SJCRH30 (cell line): ENCODE results near the gene NAAA. TPM values are rescaled to one million over a fixed set of nuclear protein-coding genes. Genes with fewer than 3 reads are reported as not detected.
"Not testable (repeated sequence)": the region's sequence is repeated elsewhere in the genome, so short reads cannot be mapped to it uniquely, and the experiment has no call there.

ENCODE experiments used
- DNase-seq, 2 experiments: peaks; one replicate each; pipeline ENCODE4 v3.0.0-alpha.2; 2015 to 2020
- H3K27ac ChIP-seq: fragments of 250-450 bp; sonication (Bioruptor Pico); 2 replicates; pipeline ENCODE4 v1.5.1; 2020; ENCODE audit warnings: mild to moderate bottlenecking, moderate library complexity
- H3K27me3 ChIP-seq: fragments of 250-450 bp; sonication (Bioruptor Pico); 2 replicates; pipeline ENCODE4 v1.5.1; 2020; ENCODE audit warnings: mild to moderate bottlenecking, moderate library complexity
- H3K36me3 ChIP-seq: fragments of 250-450 bp; sonication (Bioruptor Pico); 2 replicates; pipeline ENCODE4 v1.5.1; 2020; ENCODE audit warnings: mild to moderate bottlenecking, moderate library complexity
- H3K4me1 ChIP-seq: fragments of 250-450 bp; sonication (Bioruptor Pico); 2 replicates; pipeline ENCODE4 v1.5.1; 2020; ENCODE audit warnings: mild to moderate bottlenecking, moderate library complexity
- H3K4me3 ChIP-seq: fragments of 250-450 bp; sonication (Bioruptor Pico); 2 replicates; pipeline ENCODE4 v1.5.1; 2020; ENCODE audit warnings: mild to moderate bottlenecking, moderate library complexity
- H3K9me3 ChIP-seq: fragments of 250-450 bp; sonication (Bioruptor Pico); replicated peaks from 2 replicates; pipeline ENCODE4 v1.5.1; 2020; ENCODE audit warnings: mild to moderate bottlenecking, moderate library complexity
- total RNA-seq: library from RNA; depleted of rRNA; stranded (reverse); fragments of >200 nt; shearing (Covaris generic); gene quantifications from 2 replicates; pipeline ENCODE4 v1.2.3, GENCODE V29; 2014; rRNA removed

The NAAA gene
- 11.3 and 11.8 TPM in 2 replicates for total RNA-seq

DNA sequence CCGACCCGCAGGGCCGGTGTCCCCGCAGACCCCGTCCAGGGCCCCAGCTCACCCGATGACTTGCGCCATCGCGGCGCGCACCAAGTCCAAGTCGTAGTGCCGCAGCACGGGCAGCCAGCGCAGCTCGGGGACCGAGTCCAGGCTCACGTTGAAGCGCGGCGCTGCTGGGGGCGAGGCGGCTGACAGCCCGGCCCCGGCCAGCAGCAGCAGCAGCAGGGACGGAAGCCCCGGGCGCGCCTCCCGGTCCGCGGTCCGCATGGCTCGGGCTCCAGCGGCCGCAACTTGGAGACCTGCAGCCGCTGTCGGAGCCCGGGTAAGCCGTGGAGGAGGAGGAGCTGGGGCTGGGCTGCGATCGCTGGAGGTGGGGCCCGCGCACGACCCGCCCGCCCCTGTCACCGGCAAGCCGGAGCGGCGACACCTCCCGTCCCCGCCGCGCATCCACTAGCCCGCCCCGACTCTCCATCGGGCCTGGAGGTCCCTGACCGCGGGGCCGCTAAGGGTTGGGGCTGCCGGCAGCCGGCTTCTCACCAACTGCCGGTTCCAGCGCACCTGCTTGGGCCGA, at the start of gene NAAA:
Gene NAAA, minus strand, starts transcription at position 322 of the 562 bp plus-strand sequence. Its CDS starts 64 bp downstream, at position 258.
- H3K4me1 ChIP-seq: peaks cover 7% of the 10 kb centered on the region; the same call in 1 of the 2 replicates
- peak; percentile 79 to 81 for DNase-seq
- H3K27me3 ChIP-seq: no peaks in the 10 kb centered on the region
- H3K4me3 ChIP-seq: peak within 1 kb of the TSS; percentile 66
- H3K9me3 ChIP-seq: no peaks in the 10 kb centered on the region
- H3K27ac ChIP-seq: peak within 1 kb of the TSS; percentile 58
- H3K36me3 ChIP-seq: peaks cover 10% of the 10 kb centered on the region

DNA sequence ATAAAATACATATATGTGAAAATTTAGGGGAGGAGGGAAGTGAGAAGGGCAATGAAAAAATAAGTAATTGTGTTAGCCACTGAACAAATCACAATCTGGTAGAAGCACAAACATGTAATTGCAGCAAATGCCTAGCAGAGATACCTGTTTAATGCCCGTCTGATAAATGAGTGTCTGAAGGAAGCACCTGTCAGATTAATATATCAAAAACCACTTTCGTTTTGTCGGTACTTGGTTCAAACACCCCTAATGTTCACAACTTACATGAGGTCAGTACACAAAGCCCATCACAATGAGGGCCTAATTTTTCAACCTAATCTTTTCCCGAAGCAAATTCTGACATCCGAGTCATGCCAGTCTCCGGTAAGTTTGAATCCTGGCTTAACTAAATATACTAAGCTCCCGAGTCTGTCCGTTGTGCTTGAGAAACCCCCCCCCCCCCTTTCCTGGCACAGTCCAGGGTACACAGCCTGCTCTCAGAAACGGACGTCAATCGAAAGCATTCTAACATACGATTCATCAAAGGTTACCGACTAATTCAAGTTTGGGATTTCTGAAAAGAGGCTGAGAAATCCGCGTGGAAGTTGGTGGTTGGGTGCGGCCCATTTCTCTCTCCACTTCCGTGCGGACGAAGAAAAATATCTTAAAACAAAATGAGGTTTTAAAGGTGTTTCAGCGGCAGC, 49.2 kb upstream of the NAAA start:
- Histone ChIP-seq H3K4me3 (peak overlapping the region; percentile 71), H3K27ac (peak overlapping the region; percentile 54), H3K4me1 (0 out of 2 replicates have a peak, but pooled peaks cover 2% of the 10 kb centered on the region), H3K9me3 (no peaks in the 10 kb centered on the region), H3K36me3 (peaks cover 6% of the 10 kb centered on the region), H3K27me3 (no peaks in the 10 kb centered on the region)
- no peak for DNase-seq

DNA sequence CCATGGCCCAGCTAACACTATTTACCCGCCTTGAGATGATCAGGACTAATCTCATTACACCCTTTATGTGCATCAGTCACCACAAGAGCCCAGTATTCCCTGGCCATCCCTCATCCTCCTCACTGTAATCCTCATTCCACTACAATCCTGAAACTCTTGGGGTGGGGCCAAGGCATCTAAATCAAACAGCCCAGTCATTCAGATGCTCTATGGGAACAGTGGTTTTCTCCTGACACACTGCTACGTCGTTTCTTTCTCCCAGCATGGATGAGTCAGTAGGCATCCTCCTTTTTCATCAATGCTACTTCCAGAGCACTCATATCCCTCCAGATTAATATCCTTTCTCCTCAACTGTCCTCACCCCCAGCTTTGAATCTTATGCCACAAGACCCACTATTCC, 44.3 kb upstream of the NAAA start:
- no peak for DNase-seq
- no peak overlapping the region for H3K27ac ChIP-seq
- H3K36me3 ChIP-seq: peaks cover 37% of the 10 kb centered on the region
- no peak overlapping the region for H3K4me3 ChIP-seq
- H3K27me3 ChIP-seq: no peaks in the 10 kb centered on the region
- no peaks in the 10 kb centered on the region for H3K9me3 ChIP-seq
- 0 out of 2 replicates have a peak, but pooled peaks cover 2% of the 10 kb centered on the region for H3K4me1 ChIP-seq

- Histone ChIP-seq H3K4me1 (no peaks in the 10 kb centered on the region), H3K36me3 (peaks cover 75% of the 10 kb centered on the region), H3K27me3 (no peaks in the 10 kb centered on the region), H3K9me3 (peaks cover 5% of the 10 kb centered on the region; the same call in 1 of the 2 replicates), H3K4me3 (no peak overlapping the region), H3K27ac (no peak overlapping the region)
- DNase-seq: no peak
Measured at GRCh38 chr4:75980576-75980975, 39.8 kb upstream of the NAAA start.

DNA sequence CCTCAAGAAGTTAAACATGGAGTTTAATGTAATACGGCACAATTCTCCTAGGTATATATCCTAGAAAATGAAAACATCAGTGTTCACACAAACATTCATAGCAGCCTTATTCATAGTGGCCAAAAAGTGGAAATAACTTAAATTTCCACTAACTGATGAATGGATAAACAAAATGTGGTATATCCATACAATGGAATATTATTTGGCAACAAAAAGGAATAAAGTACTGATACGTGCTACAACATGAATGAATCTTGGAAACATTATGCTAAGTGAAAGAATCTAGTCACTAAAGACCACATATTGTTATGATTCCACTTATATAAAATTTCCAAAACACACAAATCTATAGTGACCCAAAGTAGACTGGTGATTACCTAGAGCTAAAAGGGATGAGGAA, 35.4 kb upstream of the NAAA start:
- H3K27me3 ChIP-seq: no peaks in the 10 kb centered on the region
- DNase-seq: no peak
- peaks cover 84% of the 10 kb centered on the region for H3K36me3 ChIP-seq
- peaks cover 5% of the 10 kb centered on the region; the same call in 1 of the 2 replicates for H3K9me3 ChIP-seq
- no peak overlapping the region for H3K27ac ChIP-seq
- no peaks in the 10 kb centered on the region for H3K4me1 ChIP-seq
- H3K4me3 ChIP-seq: no peak overlapping the region

DNA sequence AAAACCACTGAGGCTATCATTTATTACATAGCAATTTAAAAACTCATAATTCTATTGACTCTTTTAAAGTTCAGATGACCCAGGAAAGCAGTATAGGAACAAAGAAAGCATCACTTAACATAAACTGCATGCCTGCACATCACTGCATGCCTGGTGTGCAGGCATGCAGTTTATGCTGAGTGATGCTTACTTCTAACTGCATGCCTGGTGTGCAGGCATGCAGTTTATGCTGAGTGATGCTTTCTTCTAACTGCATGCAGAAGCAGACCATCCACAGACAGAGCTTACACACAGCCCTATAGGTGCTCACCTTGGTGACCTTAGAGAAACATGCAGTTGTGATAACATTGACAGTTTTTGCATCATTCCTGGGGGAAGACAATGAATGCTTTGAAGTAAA, 33.0 kb upstream of the NAAA start:
- H3K9me3 ChIP-seq: peaks cover 5% of the 10 kb centered on the region; the same call in 1 of the 2 replicates
- no peak for DNase-seq
- H3K4me3 ChIP-seq: no peak overlapping the region
- H3K27me3 ChIP-seq: no peaks in the 10 kb centered on the region
- H3K27ac ChIP-seq: no peak overlapping the region
- H3K36me3 ChIP-seq: peaks cover 89% of the 10 kb centered on the region
- no peaks in the 10 kb centered on the region for H3K4me1 ChIP-seq

DNA sequence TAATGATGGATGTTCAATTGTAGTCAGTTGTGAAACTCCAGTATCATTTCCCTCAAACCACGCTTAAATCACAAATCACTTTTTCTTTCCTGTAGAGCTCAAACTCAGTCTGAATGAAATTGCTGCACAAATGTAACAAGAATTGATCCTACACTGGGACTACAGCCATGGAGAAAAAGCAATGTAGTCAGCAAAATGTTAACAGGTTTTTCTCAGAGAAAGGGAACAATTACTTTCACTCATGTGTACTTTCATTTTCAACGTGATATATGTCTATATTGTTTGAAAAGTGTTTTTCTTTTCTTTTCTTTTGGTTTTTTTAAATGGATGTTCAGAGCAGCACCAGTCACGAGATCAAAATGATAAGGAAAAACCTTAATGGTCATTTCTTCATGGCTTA, 27.3 kb upstream of the NAAA start:
- H3K4me3 ChIP-seq: no peak overlapping the region
- no peaks in the 10 kb centered on the region for H3K4me1 ChIP-seq
- peaks cover 93% of the 10 kb centered on the region for H3K36me3 ChIP-seq
- DNase-seq: no peak
- no peak overlapping the region for H3K27ac ChIP-seq
- no peaks in the 10 kb centered on the region for H3K27me3 ChIP-seq
- H3K9me3 ChIP-seq: no peaks in the 10 kb centered on the region

DNA sequence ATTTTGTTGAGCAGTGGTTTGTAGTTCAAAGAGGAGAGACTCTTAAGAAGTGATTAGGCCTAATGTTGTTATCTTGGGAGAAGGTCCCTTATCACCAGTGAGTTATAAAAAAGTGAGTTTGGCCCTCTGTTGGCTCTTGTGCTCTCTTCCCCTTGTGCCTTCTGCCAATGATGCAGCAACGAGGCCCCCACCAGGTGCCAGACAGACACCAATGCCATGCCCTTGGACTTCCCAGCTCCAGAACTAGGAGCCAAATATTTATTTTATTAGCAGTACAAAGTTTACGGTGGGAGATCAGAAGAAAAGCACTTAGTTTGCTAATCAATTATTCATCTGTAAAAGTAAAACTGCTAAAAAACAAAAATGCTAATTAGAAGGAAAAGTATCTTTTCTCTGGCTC, 22.7 kb upstream of the NAAA start:
- peaks cover 4% of the 10 kb centered on the region; the same call in 1 of the 2 replicates for H3K9me3 ChIP-seq
- H3K27me3 ChIP-seq: no peaks in the 10 kb centered on the region
- peaks cover 90% of the 10 kb centered on the region for H3K36me3 ChIP-seq
- no peaks in the 10 kb centered on the region for H3K4me1 ChIP-seq
- H3K4me3 ChIP-seq: no peak overlapping the region
- no peak for DNase-seq
- no peak overlapping the region for H3K27ac ChIP-seq

GRCh38 chr4:75962072-75962471, 21.3 kb upstream of the NAAA start:
- not testable (repeated sequence) for H3K27me3 ChIP-seq, H3K27ac ChIP-seq, H3K4me1 ChIP-seq, DNase-seq, H3K9me3 ChIP-seq, H3K4me3 ChIP-seq
- peaks cover 90% of the 10 kb centered on the region for H3K36me3 ChIP-seq

GRCh38 chr4:75958546-75958945, 17.7 kb upstream of the NAAA start:
- H3K4me3 ChIP-seq, H3K4me1 ChIP-seq, DNase-seq, H3K9me3 ChIP-seq, H3K27me3 ChIP-seq, H3K27ac ChIP-seq: not testable (repeated sequence)
- H3K36me3 ChIP-seq: peaks cover 86% of the 10 kb centered on the region

- H3K27ac ChIP-seq, H3K9me3 ChIP-seq, DNase-seq, H3K4me1 ChIP-seq, H3K27me3 ChIP-seq, H3K4me3 ChIP-seq: not testable (repeated sequence)
- peaks cover 88% of the 10 kb centered on the region for H3K36me3 ChIP-seq
Measured at GRCh38 chr4:75954811-75955210, 14.0 kb upstream of the NAAA start.

GRCh38 chr4:75953509-75953908, 12.7 kb upstream of the NAAA start:
- no peaks in the 10 kb centered on the region for H3K9me3 ChIP-seq
- H3K27ac ChIP-seq: no peak overlapping the region
- H3K4me1 ChIP-seq: no peaks in the 10 kb centered on the region
- no peak overlapping the region for H3K4me3 ChIP-seq
- peaks cover 87% of the 10 kb centered on the region for H3K36me3 ChIP-seq
- H3K27me3 ChIP-seq: no peaks in the 10 kb centered on the region
- DNase-seq: no peak

GRCh38 chr4:75950213-75950815, 9.5 kb upstream of the NAAA start:
- no peak for DNase-seq
- no peaks in the 10 kb centered on the region for H3K9me3 ChIP-seq
- H3K4me3 ChIP-seq: no peak overlapping the region
- peaks cover 79% of the 10 kb centered on the region for H3K36me3 ChIP-seq
- H3K4me1 ChIP-seq: no peaks in the 10 kb centered on the region
- H3K27ac ChIP-seq: no peak overlapping the region
- H3K27me3 ChIP-seq: no peaks in the 10 kb centered on the region

- H3K27ac ChIP-seq: no peak overlapping the region
- no peak overlapping the region for H3K4me3 ChIP-seq
- no peaks in the 10 kb centered on the region for H3K27me3 ChIP-seq
- DNase-seq: no peak
- no peaks in the 10 kb centered on the region for H3K4me1 ChIP-seq
- H3K36me3 ChIP-seq: peaks cover 70% of the 10 kb centered on the region
- H3K9me3 ChIP-seq: no peaks in the 10 kb centered on the region
Measured at GRCh38 chr4:75948822-75949444, 8.1 kb upstream of the NAAA start.
